GM18868 (cell line): ENCODE results near the gene SSC5D.
A peak's percentile ranks its signal among the peaks of the same experiment; 100 is the strongest.

Source experiments
- ATAC-seq: cut with Tn5 transposase; IDR thresholded peaks from one replicate; pipeline ENCODE4 v1.9.1; 2021; ENCODE audit warnings: mild to moderate bottlenecking, moderate library complexity; ENCODE audit not compliant: unreplicated experiment

The SSC5D gene

DNA sequence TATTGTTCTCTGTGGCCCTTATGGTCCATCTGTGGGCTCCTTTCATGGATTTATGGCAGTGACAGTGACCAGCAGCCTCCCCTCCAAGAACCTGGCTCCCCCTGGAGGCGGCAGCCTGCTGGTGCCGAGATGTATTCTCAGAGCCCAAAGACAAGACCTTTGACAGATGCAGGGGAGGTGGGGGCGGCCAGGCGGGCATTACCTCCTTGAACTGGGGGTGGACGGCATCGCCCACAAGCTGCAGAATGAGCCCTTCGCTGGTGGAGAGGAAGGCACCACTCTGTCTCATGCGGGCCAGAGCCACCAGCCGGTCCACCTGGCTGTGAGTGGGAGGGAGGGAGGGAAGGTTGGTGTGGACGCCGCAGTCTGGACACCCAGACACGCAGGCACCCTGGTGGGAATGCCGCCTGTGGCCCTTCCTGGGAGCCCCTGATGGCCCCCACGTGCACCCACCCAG is 33.4 kb upstream of the SSC5D start:
- ATAC-seq: no peak

DNA sequence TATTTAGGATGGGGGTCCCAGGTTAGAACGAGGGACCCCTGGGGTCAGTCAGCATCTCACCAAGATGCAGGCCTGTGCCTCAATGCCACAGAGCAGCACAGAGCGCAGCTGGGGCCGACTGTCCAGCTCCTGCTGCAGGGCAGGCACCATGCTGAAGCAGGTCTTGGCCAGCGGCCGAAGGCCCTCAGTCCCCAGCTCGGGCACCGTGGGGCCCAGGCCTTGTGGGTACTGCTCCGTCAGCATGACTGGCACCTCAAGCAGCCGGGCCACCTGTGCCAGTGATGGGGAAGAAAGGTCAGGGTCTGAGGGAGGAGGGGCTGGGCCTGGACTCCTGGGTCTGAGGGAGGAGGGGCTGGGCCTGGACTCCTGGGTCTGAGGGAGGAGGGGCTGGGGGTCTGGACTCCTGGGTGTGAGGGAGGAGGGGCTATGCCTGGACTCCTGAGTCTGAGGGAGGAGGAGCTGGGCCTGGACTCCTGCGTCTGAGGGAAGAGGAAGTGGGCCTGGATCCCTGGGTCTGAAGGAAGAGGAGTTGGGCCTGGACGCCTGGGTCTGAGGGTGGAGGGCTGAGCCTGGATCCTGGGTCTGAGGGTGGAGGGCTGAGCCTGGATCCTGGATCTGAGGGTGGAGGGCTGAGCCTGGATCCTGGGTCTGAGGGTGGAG is 32.5 kb upstream of the SSC5D start:
- ATAC-seq: no peak

DNA sequence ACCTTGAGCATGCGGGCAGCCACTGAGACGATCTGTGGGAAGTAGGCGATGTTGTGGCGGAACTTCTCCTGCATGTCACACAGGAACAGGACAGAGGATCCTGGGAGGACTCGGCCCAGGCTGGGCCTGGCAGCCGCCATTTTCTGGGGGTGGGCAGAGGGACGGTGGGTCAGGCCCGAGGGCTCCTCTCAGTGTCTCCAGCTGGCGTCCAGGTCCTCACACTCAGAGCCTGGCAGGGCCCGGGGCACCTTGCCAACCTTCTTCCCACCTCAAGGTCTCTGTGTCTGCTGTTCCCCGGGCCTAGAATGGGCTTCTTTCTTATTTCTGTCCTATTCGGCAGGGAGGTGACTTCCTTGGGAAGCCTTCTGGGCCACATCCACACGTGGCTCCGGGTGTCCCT is 31.9 kb upstream of the SSC5D start:
- ATAC-seq: no peak

DNA sequence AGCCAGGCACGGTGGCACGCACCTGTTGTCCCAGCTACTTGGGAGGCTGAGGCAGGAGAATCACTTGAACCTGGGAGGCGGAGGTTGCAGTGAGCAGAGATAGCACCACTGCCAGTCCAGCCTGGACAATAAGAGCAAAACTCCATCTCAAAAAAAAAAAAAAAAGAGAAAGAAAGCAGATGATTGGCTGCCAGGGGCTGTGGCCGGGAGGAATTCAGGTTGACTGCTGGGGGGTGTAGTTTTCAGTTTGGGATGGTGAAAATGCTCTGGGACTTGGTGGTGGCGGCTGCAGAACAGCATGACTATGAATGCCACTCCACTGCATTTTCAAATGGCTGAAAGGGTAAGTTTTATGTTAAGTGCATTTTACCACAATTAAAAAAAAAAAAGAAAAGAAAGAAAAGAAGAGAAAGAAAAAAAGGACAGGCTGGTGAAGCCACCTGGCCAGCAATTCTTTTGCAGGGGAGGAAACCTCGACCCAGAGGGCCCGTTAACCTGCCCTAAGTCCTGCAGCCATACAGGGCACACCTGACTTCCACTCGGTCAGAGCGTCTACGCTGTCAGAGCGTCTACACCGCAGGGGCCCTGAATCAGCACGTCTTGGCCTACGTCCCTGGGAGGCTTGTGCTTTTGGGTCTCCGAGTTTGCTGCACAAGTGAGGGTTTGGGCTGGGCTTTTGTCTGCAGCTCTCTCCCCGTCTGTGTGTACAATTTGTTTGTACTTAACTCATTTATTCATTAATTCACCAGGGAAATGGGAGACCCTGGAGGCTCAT is 30.4 kb upstream of the SSC5D start:
- ATAC-seq: no peak

DNA sequence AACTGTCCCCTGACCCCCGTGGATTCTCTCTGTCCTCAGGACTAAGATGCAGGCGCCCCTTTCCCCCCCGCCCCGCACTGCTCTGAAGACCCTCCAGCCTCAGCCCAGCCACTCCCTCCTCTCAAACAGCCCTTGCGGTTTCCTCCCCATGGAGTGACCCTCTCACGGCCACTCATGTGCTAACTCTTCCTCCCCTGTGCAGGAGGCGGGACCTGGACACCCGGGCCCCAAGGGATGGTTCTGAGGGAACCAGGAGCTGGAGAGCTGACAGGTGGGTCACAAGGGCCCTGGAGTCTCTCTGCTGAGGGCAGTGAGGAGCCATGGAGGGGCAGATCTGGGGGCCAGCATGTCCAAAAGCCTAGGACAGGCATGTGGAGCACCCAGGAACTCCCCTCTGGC is 28.7 kb upstream of the SSC5D start:
- no peak for ATAC-seq

DNA sequence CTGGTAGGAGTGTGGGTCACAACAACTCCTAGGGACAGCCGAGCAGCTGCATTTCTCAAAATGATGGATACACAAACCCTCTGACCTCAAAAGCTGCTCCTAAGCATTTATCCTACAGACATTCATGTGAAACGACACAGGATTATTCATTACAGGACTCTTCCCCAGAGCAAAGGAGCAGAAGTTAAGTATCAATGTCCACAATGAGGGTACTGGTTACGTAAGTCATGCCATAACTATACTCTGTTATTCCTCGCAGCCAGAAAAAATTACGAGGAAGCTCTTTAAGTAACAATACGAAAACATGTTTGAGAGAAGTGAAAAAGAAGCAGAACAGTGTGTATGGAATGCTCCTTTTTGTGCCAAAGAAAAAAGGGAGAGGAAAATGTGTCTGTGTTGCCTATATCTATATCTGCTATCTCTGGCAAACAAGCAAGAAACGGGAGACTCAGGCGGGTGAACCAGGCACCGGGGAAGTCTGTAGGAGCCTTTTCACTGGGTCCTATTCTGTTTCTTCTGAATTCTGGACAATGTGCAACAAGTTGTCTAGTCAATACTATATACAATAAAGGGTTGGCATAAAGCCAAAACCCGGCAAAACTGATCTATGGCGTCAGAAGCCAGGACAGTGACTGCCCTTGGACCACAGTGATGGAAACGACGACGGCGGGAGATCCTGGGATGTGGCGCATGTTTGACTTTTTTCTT is 28.1 kb upstream of the SSC5D start:
- no peak for ATAC-seq

DNA sequence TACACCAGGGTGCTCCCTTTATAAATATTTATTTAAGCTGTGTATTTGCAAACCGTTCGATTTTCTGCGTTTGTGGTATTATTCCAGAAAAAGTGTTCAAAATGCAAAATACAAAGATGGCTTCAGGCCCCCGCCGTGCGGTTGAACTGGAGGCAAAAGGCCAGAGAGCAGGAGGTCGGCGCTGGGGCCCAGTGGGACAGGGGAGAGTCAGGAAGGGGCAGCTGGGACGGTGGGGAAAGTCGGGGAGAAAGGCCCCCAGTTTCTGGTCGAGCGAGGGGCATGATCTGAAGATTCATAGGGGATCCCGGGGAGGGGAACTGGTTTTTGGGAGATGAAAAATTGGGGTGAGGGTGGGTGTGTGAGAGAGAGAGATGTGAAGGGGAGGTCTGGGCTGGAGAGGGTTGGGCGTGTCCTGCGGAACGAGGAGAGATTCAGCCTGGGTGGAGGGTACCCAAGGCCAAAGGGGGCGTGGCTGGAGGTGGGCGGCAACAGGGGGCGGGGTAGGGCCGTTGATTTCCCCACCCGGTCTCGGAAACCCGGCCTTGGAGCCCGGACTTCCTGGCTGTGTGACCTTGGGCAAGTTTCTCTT is 27.5 kb upstream of the SSC5D start:
- no peak for ATAC-seq

DNA sequence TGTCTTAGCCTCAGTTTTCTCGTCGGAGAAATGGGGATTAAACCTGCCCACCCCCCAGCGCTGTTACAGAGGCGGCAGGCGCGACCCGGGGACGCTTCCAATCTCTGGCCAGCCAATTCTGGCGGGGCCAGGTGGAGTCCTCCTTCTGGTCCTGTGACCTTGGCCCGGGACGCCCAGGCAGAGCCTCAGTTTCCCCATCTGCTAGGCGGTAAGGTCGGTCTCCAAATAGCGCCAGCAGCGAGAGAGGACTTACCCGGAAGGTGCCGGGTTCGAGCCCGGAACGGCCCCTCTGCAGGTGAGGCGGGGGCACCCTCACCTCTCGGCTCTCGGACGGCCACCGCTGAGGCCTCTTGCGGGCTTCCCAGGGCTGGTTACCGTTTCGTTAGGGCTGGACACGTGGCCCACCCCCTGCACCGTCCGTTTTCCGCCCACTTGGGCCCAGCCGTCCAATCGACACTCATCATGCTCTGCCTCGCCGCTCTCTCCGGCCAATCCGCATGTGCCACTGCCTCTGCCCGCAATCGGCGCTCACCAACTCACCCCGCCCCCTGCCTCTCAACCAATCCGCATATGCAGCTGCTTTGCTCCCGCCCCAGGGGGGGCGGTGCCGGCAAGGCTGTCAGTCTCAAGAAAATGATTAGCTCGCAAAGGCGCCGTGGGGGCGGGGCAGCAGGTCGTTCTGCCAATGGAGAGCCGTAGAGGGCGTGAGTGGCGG is 26.8 kb upstream of the SSC5D start, which contains the start of gene ISOC2:
Gene ISOC2 (minus strand): TSS at position 384 of the 715 bp plus-strand sequence. CDS start 5,156 bp downstream, outside the sequence.
- ATAC-seq: peak; percentile 91

DNA sequence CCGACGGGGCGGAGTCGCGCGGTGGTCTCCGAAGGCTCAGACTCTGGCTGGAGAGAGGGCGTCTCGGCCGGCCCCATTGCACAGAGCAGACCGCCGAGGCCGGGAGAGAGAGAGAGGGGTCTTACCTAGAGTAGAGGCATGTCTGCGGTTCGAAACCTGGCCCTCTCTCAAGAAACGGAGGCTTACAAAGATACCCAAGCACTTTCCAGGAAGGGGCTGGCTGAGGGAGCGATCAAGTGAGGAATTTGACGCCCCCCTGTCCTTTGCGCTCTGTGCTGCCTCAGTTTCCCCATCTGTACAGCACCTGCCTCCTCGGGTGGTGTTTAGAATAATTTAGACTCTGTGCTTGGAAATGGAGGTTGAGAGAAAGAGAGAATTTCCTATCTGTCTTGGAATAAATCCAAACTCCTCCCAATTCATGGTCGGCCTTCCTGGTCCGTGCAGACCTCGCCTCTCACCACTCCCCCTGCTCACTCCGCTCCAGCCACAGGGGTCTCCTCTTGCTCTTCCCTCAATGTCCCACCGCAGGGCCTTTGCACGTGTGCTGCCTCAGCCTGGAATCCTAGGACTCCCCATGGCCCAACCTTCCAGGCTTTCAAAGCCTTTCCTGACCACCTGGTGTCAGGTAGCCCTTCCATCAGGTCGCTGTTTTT is 26.1 kb upstream of the SSC5D start:
- ATAC-seq: no peak

DNA sequence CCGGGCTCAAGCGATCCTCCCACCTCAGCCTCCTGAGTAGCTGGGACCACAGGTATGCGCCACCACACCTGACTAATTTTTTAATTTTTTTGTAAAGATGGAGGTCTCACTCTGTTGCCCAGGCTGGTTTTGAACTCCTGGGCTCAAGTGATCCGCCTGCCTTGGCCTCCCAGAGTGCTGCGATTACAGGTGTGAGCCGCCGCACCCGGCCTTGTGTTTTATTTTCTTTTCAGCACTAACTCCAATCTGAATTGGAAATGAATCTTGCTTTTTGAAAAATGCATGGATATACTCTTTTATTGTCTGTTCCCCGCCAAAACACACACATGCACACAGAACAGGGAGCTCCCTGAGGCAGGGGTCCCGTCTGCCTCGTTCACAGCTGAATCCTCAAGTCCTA is 25.5 kb upstream of the SSC5D start:
- ATAC-seq: no peak

DNA sequence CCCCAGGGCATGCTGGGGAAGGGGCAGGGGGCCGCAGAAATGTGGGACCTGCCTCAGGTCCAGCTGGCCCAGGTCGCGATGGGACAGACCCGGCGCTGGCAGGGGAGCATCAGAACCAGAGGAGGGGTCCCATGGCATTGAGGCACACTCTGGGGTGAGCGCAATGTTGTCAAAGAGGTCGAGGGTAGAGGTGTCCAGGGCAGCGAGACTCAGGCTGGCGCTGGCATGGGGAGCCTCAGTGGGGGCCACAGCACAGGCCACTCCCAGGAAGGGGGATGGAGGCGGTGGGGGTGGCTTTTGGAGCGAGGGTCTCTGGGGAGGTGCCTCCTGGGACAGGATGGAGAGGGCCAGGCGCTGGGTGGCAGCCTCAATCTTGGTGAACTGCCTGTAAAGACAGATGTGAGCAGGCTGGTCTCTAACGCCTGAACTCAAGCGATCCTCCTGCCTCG is 24.6 kb upstream of the SSC5D start:
- ATAC-seq: no peak

DNA sequence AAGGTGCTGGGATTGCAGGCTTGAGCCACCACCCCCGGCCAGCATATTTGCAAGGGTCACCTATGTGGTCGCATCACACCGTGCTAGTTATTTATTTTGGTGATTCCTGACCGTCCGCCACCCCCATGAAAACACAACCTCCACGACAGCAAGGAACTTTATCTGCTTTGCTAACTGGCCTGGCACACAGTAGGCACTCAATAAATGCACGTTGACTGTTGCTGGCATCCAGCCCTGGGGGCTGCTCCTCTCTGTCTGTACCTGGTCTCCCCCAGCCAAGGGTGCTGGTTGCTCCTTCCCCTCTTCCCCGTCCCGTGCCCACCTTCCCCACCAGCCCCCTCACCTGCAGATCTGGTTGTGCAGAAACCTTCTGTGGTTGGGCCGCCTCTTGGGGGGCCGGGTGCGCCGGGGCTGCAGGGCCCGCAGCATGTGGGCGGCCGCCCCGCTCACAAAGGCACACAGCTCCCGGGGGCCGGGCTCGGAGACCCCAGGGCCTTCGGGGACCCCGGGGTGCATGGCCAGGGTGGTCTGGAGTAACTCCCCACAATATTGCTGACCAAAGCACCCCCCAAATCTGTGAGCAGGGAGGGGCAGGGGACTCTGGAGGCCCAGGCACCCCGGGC is 24.1 kb upstream of the SSC5D start:
- ATAC-seq: no peak

DNA sequence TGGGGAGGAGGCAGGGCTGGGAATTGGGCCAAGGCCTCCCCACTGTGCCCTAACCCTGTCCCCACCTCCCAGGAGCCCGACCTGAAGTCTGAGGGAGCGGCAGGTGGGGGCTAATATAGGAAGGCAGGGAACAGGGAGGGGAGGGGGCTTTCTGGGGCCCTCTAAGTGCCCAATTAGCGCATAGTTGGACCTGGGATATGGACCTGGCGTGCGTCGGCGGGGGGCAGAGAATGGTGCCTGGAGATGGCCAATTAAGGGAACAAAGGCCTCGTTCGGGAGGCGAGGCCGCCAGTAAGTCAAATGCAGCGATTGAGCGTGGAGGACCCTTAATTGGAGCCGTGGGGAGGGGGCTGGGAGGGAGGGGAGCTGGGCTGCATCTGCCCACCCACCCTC is 23.6 kb upstream of the SSC5D start, which contains the start of gene C19orf85:
Gene C19orf85 (minus strand): TSS at position 90 of the 393 bp plus-strand sequence. CDS start 197 bp downstream, outside the sequence.
- no peak for ATAC-seq

DNA sequence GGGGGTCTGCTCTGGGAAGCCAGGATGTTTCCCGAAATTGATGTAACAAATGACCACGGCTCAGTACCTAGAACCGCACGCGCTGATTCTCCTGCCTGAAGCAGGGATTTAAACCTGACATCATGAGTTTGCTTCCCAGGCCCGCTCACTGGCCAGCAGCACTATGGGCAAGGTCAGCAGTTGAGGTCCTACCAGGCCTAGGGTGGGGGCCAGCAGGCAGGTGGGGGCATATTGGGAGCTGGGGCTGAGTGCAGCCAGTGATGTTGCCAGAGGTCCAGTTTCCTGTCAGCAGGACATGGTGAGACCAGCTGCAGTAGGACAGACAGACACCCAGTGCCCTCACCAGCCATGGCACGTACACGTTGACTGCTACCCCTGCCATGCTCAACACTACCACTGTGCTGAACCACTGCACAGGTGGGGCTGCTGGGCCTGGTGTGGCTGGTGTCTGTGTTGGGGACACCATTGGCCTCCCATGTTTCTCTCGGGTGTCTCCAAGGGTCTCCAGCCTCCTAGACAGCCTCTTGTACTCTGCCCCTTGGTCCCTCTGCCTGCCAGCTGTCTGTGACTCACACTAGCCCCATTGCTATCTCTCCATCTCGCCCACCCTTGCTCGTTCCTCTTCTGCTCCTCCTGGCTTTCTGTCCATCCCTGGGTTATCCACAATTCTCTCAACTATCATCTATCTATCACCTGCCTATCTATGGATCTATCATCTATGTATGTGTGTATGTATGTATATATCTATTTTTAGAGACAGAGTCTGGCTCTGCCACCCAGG is 22.6 kb upstream of the SSC5D start:
- ATAC-seq: no peak

DNA sequence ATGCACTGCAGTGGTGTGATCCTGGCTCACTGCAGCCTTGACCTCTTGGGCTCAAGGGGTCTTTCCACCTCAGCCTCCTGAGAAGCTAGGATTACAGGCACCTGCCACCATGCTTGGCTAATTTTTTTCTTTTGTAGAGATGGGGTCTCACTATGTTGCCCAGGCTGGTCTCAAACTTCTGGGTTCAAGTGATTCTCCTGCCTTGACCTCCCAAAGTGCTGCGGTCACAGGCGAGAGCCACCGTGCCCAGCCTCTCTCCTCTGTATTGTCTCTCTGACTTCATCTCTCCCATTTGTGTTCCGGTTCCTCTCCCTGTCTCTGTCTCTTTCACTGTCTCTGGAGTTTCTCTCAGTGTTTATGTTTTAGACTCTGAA is 22.0 kb upstream of the SSC5D start:
- no peak for ATAC-seq

DNA sequence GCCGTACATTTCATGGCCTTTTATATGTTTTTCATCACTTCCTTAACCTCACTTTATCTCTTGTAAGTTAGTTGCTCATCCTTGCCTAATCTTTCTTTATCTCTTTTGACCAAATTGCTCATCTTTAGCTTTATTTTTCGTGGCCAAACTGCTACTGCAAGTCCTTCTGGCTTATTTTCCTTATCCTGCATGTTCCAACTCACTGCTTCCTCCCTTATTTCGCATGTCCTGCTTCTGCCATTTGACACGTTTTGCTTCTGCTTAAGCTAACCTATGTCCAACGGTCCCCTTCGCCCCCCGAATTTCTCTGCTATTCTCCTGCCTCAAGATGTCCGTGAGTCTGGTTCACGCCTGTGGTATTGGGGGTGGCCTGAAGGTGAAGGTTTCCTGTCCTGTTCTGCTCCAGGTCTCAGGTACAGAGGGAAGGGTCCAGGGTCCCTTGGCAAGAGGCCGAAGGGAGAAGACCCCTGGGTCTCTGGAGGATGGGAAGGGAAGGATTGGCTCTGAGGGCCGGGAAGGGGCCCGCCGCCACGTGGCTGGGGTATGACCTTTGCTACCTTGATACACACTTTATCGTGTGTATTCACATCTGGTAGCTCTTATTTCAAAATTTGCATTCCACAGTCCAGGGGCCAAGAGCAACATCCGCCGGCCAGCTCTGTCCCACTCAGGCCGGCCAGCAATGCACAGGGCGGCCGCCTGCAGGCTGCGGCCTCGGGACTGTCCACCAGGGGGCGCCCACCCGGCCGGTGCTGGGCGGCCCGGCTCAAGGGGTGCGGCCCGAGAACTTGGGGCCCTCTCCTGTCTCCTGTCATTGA is 20.8 kb upstream of the SSC5D start:
- no peak for ATAC-seq

DNA sequence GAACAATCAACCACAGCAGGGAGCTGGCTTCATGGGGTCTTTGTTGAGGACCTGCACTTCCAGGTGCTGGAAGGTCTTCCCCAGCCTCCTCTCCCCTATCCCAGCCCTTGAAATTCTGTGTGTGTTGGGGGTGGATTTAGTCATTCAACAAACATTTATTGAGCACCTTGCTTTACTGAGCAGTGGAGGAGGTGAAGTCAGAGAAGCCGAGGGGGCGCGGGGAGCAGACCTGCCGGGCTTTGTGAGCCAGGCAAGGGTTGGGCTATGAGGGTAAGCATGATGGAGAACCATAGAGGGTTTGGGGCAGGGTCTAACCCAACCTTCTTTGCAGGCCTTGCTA is 20.2 kb upstream of the SSC5D start:
- ATAC-seq: no peak

DNA sequence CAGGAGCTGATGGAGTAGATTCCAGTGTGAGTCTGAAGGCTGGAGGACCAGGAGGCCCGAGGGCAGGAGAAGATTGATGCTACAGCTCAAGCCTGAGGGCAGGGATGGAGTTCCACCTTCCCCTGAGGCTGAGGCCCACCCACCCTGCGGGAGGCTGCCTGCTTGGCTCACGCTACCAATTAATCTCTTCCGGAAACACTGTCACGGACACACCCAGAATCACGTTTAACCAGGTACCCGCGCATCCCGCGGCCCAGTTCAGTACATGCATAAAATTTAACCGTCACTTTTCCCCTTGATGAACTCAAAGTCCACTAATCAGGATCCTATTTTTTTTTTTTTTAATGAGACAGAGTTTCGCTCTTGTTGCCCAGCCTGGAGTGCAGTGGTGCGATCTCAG is 17.0 kb upstream of the SSC5D start:
- no peak for ATAC-seq
